HG02943 (cell line): ENCODE results near the gene CTRB2.
"Not testable (repeated sequence)": the region's sequence is repeated elsewhere in the genome, so short reads cannot be mapped to it uniquely, and the experiment has no call there.

Source experiments
- ATAC-seq: cut with Tn5 transposase; IDR thresholded peaks from one replicate; pipeline ENCODE4 v1.9.1; 2021; ENCODE audit warnings: mild to moderate bottlenecking, low read depth, moderate library complexity; ENCODE audit not compliant: unreplicated experiment

Gene CTRB2

DNA sequence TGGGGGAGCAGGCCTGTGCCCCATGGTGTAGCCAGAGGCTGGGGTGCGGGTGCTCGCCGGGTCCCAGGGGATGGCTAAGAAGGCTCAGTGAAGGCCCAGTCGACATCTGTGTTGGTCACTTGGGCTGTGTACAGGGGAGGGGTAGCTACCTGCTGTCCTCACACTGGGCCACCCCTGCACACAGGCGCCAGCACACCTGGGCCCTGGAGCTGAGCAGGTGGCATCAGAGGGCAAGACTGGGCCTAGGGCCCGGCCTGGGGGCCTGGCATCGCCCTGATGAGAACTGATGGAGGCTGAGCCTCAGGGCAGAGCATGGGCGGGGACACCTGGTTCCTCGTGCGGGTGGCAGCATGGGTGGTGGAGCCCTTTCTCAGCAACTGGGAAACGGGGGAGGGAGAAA is 870 bp upstream of the CTRB2 start:
- ATAC-seq, result no peak

DNA sequence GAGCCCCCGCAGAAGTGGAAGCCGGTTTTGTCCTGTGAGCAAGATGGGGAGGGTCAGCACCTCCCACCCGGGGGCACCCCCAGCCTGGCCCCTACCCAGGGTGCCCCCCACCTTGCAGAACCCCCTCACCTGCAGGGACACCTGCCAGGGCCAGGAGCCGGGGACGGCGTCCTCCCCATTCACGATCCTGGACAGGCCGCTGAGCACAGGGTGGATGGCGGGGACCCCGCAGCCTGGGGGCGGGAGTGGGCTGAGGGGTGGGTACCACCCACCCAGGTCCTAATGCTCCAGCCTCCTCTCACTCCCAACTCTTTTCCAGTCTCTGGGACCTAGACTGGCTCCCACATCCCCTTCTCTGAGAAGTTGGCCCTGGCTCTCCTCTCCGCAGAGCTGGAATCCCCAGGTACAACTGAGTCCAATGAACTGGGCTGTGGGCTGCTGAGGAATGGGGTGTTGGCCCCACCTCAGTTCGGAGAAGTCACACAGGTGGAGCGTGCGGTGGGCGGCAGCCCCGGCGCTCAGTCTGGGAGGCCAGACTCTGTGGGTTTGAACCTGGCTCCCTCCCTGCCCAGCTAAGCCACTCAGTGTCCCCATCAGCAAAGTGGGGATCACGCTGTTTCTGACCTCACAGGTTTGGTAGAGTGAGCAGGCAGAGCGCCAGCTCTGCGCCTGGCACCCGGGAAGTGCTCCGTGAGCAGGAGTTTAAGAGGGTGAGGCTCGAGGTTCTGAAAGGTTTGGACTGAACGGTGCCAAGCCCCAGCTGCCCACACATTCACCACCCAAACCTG is 806 bp downstream of the CTRB2 start:
- ATAC-seq, result not testable (repeated sequence)

DNA sequence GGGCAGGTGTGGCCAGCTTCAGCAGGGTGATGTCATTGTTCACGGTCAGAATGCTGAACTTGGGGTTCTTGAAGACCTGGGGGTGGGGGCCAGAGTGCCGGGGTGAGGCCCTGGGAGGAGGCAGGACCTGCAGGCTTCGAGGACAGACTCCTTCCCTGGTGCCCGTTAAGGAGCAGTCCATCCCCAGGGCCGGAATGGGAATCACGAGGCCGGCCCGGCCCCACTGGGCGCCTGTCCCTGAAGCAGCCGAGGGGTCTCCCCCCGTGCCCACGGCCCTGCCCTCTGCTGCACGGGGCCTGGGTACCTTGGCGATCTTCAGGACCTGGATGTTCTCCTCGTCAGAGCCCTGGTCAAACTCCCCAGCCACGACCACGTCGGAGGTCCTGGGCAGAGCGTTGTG is 1.5 kb downstream of the CTRB2 start:
- not testable (repeated sequence) for ATAC-seq

DNA sequence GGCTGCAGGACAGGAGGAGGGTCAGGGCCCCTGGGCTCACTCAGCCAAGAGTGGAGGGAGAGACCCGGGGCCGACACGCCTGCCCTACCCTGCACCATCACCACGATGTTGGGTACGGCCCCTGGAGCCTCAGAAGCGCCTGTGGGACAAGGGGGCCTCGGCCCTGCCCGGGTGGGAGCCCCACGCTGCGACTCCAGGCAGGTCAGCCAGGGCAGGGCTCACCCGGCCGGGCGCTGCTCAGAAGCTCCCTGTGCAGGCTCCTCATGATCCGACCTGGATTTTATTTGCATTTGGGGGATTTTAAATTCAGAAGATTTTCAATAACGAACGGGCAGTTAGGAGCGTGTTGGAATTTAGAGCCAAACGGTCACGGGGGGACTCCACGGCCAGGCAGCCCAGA is 2.1 kb downstream of the CTRB2 start:
- ATAC-seq, result not testable (repeated sequence)

DNA sequence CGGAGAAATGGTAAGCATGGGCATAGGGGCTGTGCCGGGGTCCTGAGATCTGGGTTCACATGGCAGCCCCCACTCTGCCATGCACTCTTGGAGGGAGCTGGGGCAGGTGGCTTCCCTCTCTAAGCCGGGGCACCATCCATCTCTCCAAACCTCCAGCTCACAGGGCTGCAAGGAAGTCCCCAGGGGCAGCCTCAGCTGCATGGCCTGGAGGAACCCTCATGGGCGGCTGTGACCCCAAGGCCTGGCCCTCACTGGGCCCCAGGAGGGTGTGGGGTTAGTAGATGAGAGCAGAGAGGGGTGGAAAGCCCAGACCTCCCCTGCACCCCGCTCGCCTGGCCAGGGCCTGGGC is 2.6 kb downstream of the CTRB2 start:
- ATAC-seq, result no peak

DNA sequence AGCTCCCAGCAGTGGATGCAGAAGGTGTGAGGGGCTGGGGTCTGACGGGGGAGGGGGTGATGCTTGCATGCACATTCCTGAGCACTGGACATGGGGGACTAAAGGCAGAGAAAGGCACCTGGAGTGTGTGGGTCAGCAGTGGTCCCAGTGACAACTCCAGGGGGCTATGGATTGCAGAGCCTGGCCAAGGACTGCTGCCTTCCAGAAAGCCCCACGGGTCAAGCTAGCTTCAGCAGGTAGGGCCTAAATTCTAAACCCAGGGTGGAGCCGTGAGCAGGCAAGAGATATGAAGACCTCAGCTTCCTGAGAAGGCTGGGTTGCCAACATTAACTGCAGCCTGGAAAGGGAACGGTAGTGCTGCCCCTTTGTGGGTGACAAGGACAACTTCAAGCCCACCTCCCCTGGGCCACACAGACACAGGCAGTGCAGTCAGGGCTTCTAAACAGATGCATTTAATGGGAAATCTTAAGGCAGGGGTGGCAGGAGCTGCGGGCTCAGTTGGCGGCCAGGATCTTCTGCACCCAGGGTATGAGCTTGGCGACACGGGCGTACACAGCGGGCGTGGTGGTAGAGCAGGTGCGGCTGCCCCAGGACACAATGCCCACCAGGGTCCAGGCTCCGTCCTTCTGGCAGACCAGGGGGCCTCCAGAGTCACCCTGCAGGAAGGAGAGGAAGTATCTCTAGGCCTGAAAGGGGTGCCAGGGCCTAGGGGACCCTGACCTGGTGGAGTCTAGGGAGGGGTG is 3.1 kb downstream of the CTRB2 start:
- no peak for ATAC-seq

DNA sequence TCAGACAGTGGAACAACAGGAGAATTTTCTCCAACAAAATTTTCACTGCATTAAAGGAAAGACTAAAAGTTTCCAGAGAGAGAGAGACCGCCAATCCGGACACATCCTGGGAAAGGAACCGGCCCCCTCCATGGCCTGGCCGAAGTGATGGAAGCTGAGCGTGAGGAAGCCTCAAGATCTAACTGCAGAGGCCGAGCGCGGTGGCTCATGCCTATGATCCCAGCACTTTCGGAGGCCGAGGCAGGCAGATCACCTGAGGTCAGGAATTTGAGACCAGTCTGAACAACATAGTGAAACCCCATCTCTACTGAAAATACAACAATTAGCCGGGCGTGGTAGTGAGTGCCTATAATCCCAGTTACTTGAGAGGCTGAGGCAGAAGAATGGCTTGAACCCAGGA is 3.9 kb downstream of the CTRB2 start:
- no peak for ATAC-seq

DNA sequence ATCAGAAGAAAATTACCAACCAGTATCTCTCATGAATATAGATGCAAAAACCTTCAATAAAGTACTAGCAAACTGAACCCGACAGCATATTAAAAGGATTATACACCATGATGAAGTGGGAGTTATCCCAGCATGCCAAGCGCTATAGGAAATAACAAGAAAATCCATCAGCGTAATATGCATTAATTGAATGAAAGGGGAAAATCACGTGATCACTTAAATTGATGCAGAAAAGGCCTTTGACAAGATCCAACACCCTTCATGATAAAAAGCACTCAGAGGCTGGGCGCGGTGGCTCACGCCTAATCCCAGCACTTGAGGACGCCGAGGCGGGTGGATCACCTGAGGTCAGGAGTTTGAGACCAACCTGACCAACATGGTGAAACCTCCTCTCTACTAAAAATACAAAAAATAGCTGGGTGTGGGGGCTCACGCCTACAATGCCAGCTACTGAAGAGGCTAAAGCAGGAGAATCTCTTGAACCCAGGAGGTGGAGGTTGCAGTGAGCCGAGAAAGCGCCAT is 4.8 kb downstream of the CTRB2 start:
- no peak for ATAC-seq

DNA sequence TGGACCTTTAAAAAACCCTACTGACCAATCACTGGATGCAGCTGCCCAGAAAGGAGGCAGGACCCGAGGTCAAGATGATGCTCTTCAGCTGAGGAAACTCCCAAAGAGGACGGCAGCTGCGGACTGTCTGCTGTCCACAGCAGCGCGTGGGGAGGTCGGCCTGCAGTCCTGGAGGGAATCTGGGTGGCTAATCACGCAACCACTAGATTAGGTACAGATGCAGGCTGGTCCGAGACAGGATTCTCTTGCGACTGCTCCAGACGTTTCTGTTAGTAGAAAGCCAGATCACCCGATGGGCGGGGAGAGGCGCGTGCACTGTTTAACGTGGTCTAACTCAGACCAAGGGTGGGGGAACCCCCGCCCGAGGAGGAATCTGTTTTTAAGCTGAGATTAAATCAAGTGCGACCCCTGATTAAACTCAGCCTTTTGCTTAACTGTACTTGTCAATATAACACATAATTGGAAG is 8.8 kb downstream of the CTRB2 start:
- ATAC-seq, result no peak

DNA sequence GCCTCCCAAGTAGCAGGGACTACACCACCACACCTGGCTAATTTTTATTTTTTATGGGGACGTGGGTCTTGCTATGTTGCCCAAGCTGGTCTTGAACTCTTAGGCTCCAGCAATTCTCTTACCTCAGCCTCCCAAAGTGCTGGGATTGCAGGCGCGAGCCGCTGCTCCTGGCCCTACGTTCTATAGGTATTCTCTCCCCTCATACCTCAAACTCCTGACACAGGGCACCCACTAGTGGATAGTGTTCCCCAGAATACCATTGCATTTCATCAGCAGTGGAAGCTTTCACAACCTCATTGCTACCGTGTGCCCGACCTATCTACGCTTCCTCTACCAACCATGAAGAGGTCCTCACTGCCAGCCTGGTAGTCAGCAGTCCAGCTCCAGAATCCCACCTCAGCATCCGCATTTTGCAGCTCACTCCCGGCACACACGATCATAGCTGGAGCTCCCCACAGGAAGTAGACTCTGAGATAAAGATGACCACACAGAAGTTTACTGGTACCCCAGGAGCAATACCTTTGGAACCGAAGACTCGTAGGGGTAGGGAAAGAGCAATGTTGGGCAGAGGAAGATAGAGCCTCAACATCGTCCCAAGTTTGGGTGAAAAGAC is 9.3 kb downstream of the CTRB2 start:
- ATAC-seq, result no peak

DNA sequence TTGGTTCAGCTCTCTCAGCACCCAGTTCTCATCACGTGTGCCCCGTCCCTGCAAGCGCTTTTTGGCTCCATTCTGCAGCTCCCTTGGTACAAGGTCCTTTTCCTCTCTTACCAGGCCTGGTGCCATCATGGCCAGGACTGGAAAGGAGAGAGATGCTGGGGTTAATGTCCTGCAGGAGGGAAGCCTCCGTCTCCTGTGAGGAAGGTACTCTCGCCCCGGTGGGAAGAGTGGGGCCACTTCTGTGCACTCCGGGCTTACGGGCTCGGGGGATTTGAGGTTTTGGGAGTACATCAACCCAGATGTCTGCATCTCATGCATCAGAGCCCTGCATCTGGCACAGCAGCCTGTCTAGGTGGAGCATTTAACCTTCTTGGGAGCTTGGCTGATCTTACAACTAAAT is 10.1 kb downstream of the CTRB2 start:
- no peak for ATAC-seq

DNA sequence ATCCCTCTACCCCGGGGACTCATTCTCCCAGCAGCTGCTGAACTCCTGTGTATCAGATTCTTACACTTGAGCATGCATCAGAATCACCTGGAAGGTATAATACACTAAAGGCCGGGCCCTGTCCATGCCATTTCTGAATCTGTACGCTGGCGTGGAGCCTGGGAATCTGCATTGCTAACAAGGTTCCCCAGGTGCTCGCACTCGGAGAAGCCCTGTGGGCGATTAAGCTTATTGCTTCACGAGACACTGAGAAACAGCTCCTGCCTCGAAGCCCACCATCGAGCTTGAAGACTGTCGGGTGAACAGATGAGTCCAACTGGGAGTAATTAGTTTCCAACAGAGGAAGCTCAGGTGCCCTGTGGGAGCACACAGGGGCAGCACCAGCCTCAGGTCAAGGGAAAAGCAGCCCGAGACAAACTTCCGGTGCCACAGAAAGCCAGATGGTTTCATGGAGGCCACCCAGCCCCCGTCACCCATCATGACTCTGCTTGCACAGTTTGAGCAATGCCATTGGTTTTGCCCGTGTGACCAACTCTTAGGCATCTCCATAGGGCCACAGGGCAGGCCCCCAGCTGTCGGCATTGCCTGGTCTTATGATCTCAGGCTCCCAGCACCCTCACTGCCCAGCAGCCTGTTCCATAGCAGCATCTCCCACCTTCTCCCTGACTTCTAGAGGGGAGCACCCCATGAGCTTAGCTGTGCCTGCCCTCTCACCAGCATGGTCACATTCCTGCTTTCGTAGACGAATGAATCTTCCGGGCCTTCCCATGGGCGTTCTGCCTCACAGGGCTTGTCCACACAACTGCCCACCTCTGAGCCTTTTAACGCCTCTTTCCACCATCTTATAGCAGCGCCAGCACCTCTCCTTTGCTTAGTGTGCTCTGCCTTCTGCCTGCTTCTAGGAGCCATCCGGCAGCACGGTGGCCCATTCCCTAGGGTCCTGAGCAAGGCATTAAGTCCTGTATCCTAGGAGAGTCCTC is 10.9 kb downstream of the CTRB2 start:
- ATAC-seq, result no peak

DNA sequence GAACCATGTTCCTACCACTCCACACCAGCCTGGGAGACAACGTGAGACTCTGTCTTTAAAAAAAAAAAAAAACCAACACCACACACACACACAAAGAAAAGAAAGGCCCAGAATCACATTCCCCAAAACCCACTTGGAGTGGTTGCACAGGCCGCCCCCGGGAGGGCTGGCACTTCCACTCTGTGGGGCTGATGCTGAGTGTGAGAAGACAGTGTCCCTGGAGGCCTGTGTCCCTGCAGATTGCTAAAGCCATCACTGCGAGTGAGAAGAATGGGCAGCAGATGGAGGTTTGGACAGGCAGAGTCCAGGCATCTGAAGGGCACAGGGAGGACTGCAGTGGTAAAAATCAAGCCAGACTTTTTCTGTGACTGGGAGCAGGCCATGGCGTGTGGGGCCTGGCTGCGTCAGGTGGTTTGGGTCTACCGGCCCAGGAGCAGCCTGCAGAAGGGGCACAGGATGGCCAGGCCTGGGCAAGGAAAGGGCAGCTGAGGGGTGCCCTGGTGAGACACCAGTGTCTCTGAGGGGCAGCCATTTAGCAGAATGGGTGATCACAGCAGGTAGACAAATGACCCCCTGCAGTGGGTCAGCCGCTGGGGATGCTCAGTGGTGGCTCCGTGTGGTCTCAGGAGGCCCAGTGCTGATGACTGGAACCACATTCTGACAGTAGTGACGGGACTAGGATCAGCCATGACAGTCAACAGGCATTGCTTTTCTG is 13.1 kb downstream of the CTRB2 start:
- ATAC-seq, result no peak

DNA sequence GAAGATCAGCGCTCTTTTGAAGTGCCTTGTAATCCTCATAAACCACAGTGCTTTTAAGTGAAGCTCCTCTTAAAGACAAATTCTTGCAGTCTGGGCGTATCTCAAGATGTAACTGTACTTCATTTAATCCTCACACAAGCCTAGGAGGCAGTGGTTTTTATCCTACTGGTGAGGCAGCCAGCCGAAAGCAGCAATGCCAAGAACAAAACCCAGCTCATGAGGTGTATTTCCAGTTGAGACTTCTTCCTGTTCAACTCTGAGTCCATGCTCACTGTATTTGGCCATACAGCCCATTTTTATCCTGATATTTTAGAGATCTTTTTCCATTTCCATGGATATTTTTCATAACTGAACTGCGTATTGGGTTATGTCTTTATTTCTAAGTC is 13.7 kb downstream of the CTRB2 start:
- ATAC-seq, result no peak

DNA sequence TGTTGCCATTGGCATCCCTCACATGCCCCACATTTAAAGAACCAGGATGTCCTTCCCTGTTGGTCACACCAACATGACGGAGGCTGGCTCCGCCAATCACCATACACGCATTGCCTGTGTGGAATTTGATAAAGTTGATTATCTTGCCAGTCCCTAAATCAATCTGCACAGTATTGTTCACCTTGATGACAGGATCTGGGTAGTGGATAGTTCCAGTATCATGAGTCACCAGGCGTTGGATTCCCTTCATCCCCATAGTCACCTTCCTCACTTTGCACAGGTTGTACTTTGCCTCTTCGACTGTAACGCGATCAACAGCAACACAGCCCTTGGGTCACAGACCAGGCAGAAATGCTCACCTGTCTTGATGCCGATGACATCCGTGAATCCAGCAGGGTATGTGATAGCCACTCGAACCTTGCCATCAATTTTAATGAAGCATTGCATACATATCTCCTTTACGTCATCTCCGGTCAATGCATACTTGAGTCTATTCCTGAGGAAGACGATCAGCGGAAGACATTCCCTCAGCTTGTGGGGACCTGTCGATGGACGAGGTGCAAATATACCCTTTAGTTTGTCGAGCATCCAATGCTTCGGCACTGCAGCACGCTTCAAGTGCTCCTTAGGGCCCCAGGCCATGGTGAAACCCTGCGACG is 14.2 kb downstream of the CTRB2 start:
- ATAC-seq, result no peak

DNA sequence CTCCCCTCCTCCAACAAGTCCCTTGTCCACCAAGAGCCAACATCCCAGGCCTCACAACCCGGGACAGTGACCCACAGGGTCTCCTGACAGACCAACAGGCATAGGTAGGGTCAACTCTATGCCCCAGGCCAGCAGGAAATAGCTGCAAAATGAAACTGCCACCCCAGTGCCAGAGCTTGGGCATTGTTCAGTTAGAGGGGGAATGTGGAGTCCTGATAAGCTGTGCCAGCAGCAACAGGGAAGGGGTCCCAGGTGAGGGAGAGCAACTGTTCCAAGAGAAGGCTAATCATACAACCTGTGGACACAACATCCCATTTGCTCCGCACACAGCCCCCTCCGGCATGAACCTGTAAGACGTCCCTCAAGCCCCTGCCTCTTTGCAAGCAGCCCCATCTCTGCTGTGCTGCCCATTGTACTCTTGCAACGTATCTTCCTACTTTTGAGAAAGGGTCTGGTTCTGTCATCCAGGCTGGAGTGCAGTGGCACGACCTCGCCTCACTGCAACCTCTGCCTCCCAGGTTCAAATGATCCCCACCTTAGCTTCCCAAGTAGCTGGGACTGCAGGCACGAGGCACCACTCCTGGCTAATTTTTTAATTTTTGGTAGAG is 17.2 kb downstream of the CTRB2 start:
- no peak for ATAC-seq

DNA sequence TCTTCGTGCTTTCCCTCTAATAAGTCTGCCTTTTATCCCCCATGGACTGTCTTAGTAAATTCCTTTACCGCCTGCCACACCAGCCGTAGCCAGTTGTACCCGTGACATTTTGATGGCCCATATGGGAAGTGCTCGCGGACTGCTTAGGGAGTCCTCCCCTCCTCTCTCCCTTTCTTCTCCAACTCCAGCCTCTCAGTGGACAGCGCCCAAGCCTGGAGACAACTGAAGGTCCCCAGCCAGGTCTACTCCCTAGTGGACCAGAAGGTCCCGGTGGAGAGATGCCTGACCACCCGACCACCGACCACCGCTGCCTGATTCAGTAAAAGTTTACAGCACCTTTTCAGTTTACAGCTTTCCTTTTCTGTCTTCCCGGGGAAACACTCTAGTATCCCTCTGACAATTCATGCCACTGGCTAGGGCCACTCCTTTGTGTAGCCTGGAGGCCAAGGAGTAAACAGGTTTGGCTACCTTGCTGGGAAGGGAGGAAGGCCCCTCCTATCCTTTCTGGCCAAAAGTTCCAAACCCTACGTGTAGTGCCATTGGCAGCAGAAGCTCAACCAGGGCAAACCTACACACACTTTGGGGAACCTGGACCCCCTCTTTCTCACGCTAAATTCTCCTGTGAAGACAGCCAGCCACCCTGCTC is 18.0 kb downstream of the CTRB2 start:
- no peak for ATAC-seq

DNA sequence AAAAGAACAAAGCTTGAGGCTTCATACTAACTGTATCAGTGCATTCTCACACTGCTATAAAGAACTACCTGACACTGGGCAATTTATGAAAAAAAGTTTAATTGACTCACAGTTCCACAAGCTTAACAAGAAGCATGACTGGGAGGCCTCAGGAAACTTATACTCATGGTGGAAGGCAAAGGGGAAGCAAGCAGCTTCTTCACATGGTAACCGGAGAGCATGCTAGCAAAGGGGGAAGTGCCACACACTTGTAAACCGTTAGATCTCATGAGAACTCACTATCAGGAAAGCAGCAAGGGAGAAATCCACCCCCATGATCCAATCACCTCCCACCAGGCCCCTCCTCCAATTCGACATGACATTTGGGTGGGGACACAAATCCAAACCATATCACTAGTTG is 25.3 kb downstream of the CTRB2 start:
- ATAC-seq, result no peak
